Keratinocyte (primary cell): ENCODE data around the gene TREH. TPM values are rescaled to one million over a fixed set of nuclear protein-coding genes. Genes with fewer than 3 reads are reported as not detected.
"Not testable (repeated sequence)": the region's sequence is repeated elsewhere in the genome, so short reads cannot be mapped to it uniquely, and the experiment has no call there.

Source experiments
- DNase-seq: peaks from one replicate; pipeline ENCODE4 v3.0.0-alpha.2; 2011; ENCODE audit warnings: low read depth, missing footprints, low spot score
- FAIRE-seq: peaks from 2 replicates; lab custom pipeline; 2011; peaks lifted over from hg19 to GRCh38; lab: Jason Lieb, UNC
- H2AFZ ChIP-seq: 2 replicates; pipeline ENCODE4 v1.6.0; 2012; ENCODE audit warnings: low read length, control low read depth, inconsistent platforms; ENCODE audit not compliant: control insufficient read depth
- H3K27ac ChIP-seq: 2 replicates; pipeline ENCODE4 v1.5.1; 2011; ENCODE audit warnings: low read length; ENCODE audit not compliant: control insufficient read depth, insufficient read depth
- H3K27me3 ChIP-seq: 3 replicates; pipeline ENCODE4 v1.6.0; 2011; ENCODE audit warnings: low read length; ENCODE audit not compliant: control insufficient read depth, insufficient read depth; ENCODE audit errors: extremely low read depth
- H3K36me3 ChIP-seq, 2 experiments: 2 replicates in 1 of 2; 3 replicates in 1 of 2; pipeline ENCODE4 v1.5.1; 2011; ENCODE audit warnings: low read length in 2 of 2, mild to moderate bottlenecking in 1 of 2; ENCODE audit not compliant: control insufficient read depth in 2 of 2, insufficient read depth in 2 of 2; ENCODE audit errors: extremely low read depth in 1 of 2
- H3K4me1 ChIP-seq: 3 replicates; pipeline ENCODE4 v1.5.1; 2011; ENCODE audit warnings: low read length; ENCODE audit not compliant: control insufficient read depth, insufficient read depth; ENCODE audit errors: extremely low read depth
- H3K4me2 ChIP-seq: 3 replicates; pipeline ENCODE4 v1.6.0; 2011; ENCODE audit warnings: low read depth, low read length; ENCODE audit not compliant: control insufficient read depth, insufficient read depth; ENCODE audit errors: extremely low read depth
- H3K4me3 ChIP-seq, 3 experiments: fragments of 200-600 bp in 1 of 3; sonication (generic) in 1 of 3; 2 replicates in 2 of 3; 3 replicates in 1 of 3; pipeline ENCODE4 v1.5.1; 2011 to 2016; ENCODE audit warnings: low read length in 3 of 3, mild to moderate bottlenecking in 3 of 3, control low read depth in 2 of 3, inconsistent platforms in 1 of 3, low read depth in 1 of 3, mixed read lengths in 1 of 3, mixed run types in 1 of 3, moderate library complexity in 1 of 3; ENCODE audit not compliant: control insufficient read depth in 2 of 3, insufficient read depth in 2 of 3; ENCODE audit errors: extremely low read depth in 1 of 3
- H3K79me2 ChIP-seq: 2 replicates; pipeline ENCODE4 v1.6.0; 2012; ENCODE audit warnings: low read length; ENCODE audit not compliant: control insufficient read depth, insufficient read depth
- H3K9ac ChIP-seq: 3 replicates; pipeline ENCODE4 v1.6.0; 2011; ENCODE audit warnings: low read length; ENCODE audit not compliant: control insufficient read depth, insufficient read depth; ENCODE audit errors: extremely low read depth
- H3K9me1 ChIP-seq: 3 replicates; pipeline ENCODE4 v1.6.0; 2011; ENCODE audit warnings: low read length; ENCODE audit not compliant: control insufficient read depth, insufficient read depth; ENCODE audit errors: extremely low read depth
- H3K9me3 ChIP-seq: 2 replicates; pipeline ENCODE4 v1.5.1; 2012; ENCODE audit warnings: low read depth, low read length; ENCODE audit not compliant: control insufficient read depth
- H4K20me1 ChIP-seq: 3 replicates; pipeline ENCODE4 v1.6.0; 2011; ENCODE audit warnings: low read length; ENCODE audit not compliant: control insufficient read depth, insufficient read depth; ENCODE audit errors: extremely low read depth
- dilution Hi-C: fragments of 300-500 bp; cut with MboI; formaldehyde crosslinking; loops from one replicate; pipeline ENCODE4 v1.7.0; 2020; ENCODE audit warnings: low sequenced_read_pairs; ENCODE audit not compliant: extremely low pct_ligation_motif_present
- polyA plus RNA-seq, 5 experiments: library from polyadenylated mRNA; depleted of rRNA in 3 of 5; stranded (reverse) in 3 of 5; stranded (forward) in 1 of 5; unstranded in 1 of 5; fragments of >200 nt; gene quantifications; 1 replicate in 1 of 5; 2 replicates in 3 of 5; 3 replicates in 1 of 5; pipeline versions ENCODE4 v1.2.1 to v1.2.3, GENCODE V29; 2011 to 2012; ENCODE audit warnings: missing spikeins in 2 of 5, low read depth in 1 of 5, low replicate concordance in 1 of 5

Gene TREH
- polyA plus RNA-seq, 1 donor (not counting 4 experiments of a cell fraction or from before 2014, with no cell fraction given), result not detected

- H3K9me3 ChIP-seq, H3K9ac ChIP-seq, H3K36me3 ChIP-seq, H3K9me1 ChIP-seq, H4K20me1 ChIP-seq, H3K27ac ChIP-seq, dilution Hi-C loops, H2AFZ ChIP-seq, H3K27me3 ChIP-seq, H3K79me2 ChIP-seq, H3K4me1 ChIP-seq, FAIRE-seq, H3K4me2 ChIP-seq, DNase-seq, H3K4me3 ChIP-seq: not testable (repeated sequence)
Observed at GRCh38 chr11:118721478-118722015, 42.1 kb upstream of the TREH start.

GRCh38 chr11:118720740-118721139 lies 41.3 kb upstream of the TREH start:
- FAIRE-seq, H3K4me2 ChIP-seq, dilution Hi-C loops: not testable (repeated sequence)

GRCh38 chr11:118720078-118720477 lies 40.6 kb upstream of the TREH start:
- H3K9me3 ChIP-seq, H3K27me3 ChIP-seq, H3K27ac ChIP-seq, H3K9ac ChIP-seq, H3K36me3 ChIP-seq, DNase-seq, H3K4me1 ChIP-seq, H2AFZ ChIP-seq, H3K9me1 ChIP-seq, FAIRE-seq, dilution Hi-C loops, H3K4me2 ChIP-seq, H3K4me3 ChIP-seq, H3K79me2 ChIP-seq, H4K20me1 ChIP-seq: not testable (repeated sequence)

More at GRCh38 chr11:118720740-118721139, 41.3 kb upstream of the TREH start:
- H2AFZ ChIP-seq, H3K4me3 ChIP-seq, H3K9me3 ChIP-seq, H3K36me3 ChIP-seq, H3K27ac ChIP-seq, H3K79me2 ChIP-seq, H3K9ac ChIP-seq, H3K27me3 ChIP-seq, H3K4me1 ChIP-seq, H3K9me1 ChIP-seq, H4K20me1 ChIP-seq, DNase-seq: not testable (repeated sequence)

GRCh38 chr11:118718562-118718961 lies 39.1 kb upstream of the TREH start:
- dilution Hi-C loops, H4K20me1 ChIP-seq, H3K27ac ChIP-seq: not testable (repeated sequence)

GRCh38 chr11:118717733-118718132 lies 38.3 kb upstream of the TREH start:
- H3K79me2 ChIP-seq, DNase-seq, H3K27me3 ChIP-seq, H3K36me3 ChIP-seq, H3K4me1 ChIP-seq, H3K4me2 ChIP-seq, FAIRE-seq, H3K9me1 ChIP-seq, dilution Hi-C loops, H3K9ac ChIP-seq, H3K27ac ChIP-seq, H4K20me1 ChIP-seq, H3K4me3 ChIP-seq, H2AFZ ChIP-seq, H3K9me3 ChIP-seq: not testable (repeated sequence)

More at GRCh38 chr11:118718562-118718961, 39.1 kb upstream of the TREH start:
- FAIRE-seq, H3K79me2 ChIP-seq, H3K4me1 ChIP-seq, H3K9me1 ChIP-seq, DNase-seq, H3K9ac ChIP-seq, H3K4me3 ChIP-seq, H3K4me2 ChIP-seq, H3K36me3 ChIP-seq, H3K27me3 ChIP-seq, H3K9me3 ChIP-seq, H2AFZ ChIP-seq: not testable (repeated sequence)
